Mesenchymal stem cell (in vitro differentiated cells and primary cell): Measurements from ENCODE around the gene THG1L.
"Not testable (repeated sequence)": the region's sequence is repeated elsewhere in the genome, so short reads cannot be mapped to it uniquely, and the experiment has no call there.

Experiments used
- DNase-seq: peaks from one replicate; pipeline ENCODE4 v3.0.0-alpha.2; 2013
- H2AFZ ChIP-seq: one replicate; pipeline ENCODE4 v1.6.1; 2013; ENCODE audit warnings: low read depth, mild to moderate bottlenecking, control low read depth, inconsistent platforms, low read length, moderate library complexity
- H2AK5ac ChIP-seq: 2 replicates; pipeline ENCODE4 v1.6.1; 2013; ENCODE audit warnings: low read length, moderate library complexity, mild to moderate bottlenecking, inconsistent platforms; ENCODE audit not compliant: severe bottlenecking
- H2BK120ac ChIP-seq: one replicate; pipeline ENCODE4 v1.6.1; 2013; ENCODE audit warnings: low read depth, mild to moderate bottlenecking, inconsistent platforms, low read length, moderate library complexity
- H2BK12ac ChIP-seq, 2 experiments: one replicate each; pipeline ENCODE4 v1.6.1; 2013; ENCODE audit warnings: inconsistent platforms in 2 of 2, low read length in 2 of 2, mild to moderate bottlenecking in 2 of 2, moderate library complexity in 2 of 2, control low read depth in 1 of 2
- H2BK15ac ChIP-seq: one replicate; pipeline ENCODE4 v1.6.1; 2013; ENCODE audit warnings: mild to moderate bottlenecking, low read depth, inconsistent platforms; ENCODE audit not compliant: poor library complexity, severe bottlenecking
- H2BK5ac ChIP-seq: 2 replicates; pipeline ENCODE4 v1.6.1; 2013; ENCODE audit warnings: low read depth, mild to moderate bottlenecking, low read length, control low read depth, inconsistent platforms; ENCODE audit not compliant: poor library complexity, severe bottlenecking
- H3K14ac ChIP-seq, 2 experiments: one replicate each; pipeline ENCODE4 v1.6.1; 2013; ENCODE audit warnings: inconsistent platforms in 2 of 2, low read length in 2 of 2, control low read depth in 1 of 2, mild to moderate bottlenecking in 1 of 2, moderate library complexity in 1 of 2
- H3K18ac ChIP-seq, 2 experiments: one replicate each; pipeline ENCODE4 v1.6.1; 2013; ENCODE audit warnings: inconsistent platforms in 2 of 2, low read length in 2 of 2, control low read depth in 1 of 2, low read depth in 1 of 2, mild to moderate bottlenecking in 1 of 2
- H3K23ac ChIP-seq, 2 experiments: one replicate each; pipeline ENCODE4 v1.6.1; 2013; ENCODE audit warnings: inconsistent platforms in 2 of 2, low read length in 2 of 2, mild to moderate bottlenecking in 2 of 2, moderate library complexity in 2 of 2, control low read depth in 1 of 2
- H3K27ac ChIP-seq: 2 replicates; pipeline ENCODE4 v1.5.1; 2013; ENCODE audit warnings: mild to moderate bottlenecking, moderate library complexity, low read length, control low read depth, inconsistent platforms; ENCODE audit not compliant: poor library complexity, severe bottlenecking
- H3K27me3 ChIP-seq, 2 experiments: 2 replicates each; pipeline versions ENCODE4 v1.6.1 to v1.7.0; 2013; ENCODE audit warnings: low read length in 2 of 2, mild to moderate bottlenecking in 2 of 2, moderate library complexity in 2 of 2, control low read depth in 1 of 2, inconsistent platforms in 1 of 2; ENCODE audit not compliant: control insufficient read depth in 1 of 2, insufficient read depth in 1 of 2
- H3K36me3 ChIP-seq, 2 experiments: 2 replicates each; pipeline versions ENCODE4 v1.6.1 to v1.7.0; 2013; ENCODE audit warnings: low read length in 2 of 2, control low read depth in 1 of 2, inconsistent platforms in 1 of 2, low read depth in 1 of 2, mild to moderate bottlenecking in 1 of 2; ENCODE audit not compliant: insufficient read depth in 2 of 2, control insufficient read depth in 1 of 2
- H3K4ac ChIP-seq, 2 experiments: one replicate each; pipeline ENCODE4 v1.6.1; 2013; ENCODE audit warnings: inconsistent platforms in 2 of 2, low read length in 2 of 2, mild to moderate bottlenecking in 2 of 2, moderate library complexity in 2 of 2, control low read depth in 1 of 2, low read depth in 1 of 2
- H3K4me1 ChIP-seq: 2 replicates; pipeline ENCODE4 v1.6.1; 2013; ENCODE audit warnings: low read depth, low read length, control low read depth; ENCODE audit not compliant: control insufficient read depth, insufficient read depth
- H3K4me2 ChIP-seq: 2 replicates; pipeline ENCODE4 v1.6.1; 2013; ENCODE audit warnings: low read length, mild to moderate bottlenecking, inconsistent platforms; ENCODE audit not compliant: poor library complexity, severe bottlenecking
- H3K4me3 ChIP-seq, 2 experiments: 2 replicates each; pipeline versions ENCODE4 v1.5.1 to v1.7.0; 2013; ENCODE audit warnings: low read length in 2 of 2, mild to moderate bottlenecking in 2 of 2, control low read depth in 1 of 2, low read depth in 1 of 2; ENCODE audit not compliant: insufficient read depth in 1 of 2
- H3K79me1 ChIP-seq: replicated peaks from 2 replicates; pipeline ENCODE4 v1.6.1; 2013; ENCODE audit warnings: mild to moderate bottlenecking, control low read depth, low read length, inconsistent platforms; ENCODE audit not compliant: poor library complexity, severe bottlenecking
- H3K9ac ChIP-seq: 2 replicates; pipeline ENCODE4 v1.7.0; 2013; ENCODE audit warnings: mild to moderate bottlenecking, low read length, moderate library complexity
- H3K9me3 ChIP-seq: 2 replicates; pipeline ENCODE4 v1.7.0; 2013; ENCODE audit warnings: mild to moderate bottlenecking, low read length; ENCODE audit not compliant: control insufficient read depth
- H4K8ac ChIP-seq: one replicate; pipeline ENCODE4 v1.6.1; 2013; ENCODE audit warnings: inconsistent platforms, mild to moderate bottlenecking, low read length, moderate library complexity
- H4K91ac ChIP-seq: one replicate; pipeline ENCODE4 v1.6.1; 2013; ENCODE audit warnings: mild to moderate bottlenecking, low read length, inconsistent platforms
- WGBS: methylation state at CpG from one replicate; pipeline ENCODE4 v1.1.7; 2013; ENCODE audit warnings: mixed read lengths; 5-methylcytosine and 5-hydroxymethylcytosine counted together

Gene THG1L

DNA sequence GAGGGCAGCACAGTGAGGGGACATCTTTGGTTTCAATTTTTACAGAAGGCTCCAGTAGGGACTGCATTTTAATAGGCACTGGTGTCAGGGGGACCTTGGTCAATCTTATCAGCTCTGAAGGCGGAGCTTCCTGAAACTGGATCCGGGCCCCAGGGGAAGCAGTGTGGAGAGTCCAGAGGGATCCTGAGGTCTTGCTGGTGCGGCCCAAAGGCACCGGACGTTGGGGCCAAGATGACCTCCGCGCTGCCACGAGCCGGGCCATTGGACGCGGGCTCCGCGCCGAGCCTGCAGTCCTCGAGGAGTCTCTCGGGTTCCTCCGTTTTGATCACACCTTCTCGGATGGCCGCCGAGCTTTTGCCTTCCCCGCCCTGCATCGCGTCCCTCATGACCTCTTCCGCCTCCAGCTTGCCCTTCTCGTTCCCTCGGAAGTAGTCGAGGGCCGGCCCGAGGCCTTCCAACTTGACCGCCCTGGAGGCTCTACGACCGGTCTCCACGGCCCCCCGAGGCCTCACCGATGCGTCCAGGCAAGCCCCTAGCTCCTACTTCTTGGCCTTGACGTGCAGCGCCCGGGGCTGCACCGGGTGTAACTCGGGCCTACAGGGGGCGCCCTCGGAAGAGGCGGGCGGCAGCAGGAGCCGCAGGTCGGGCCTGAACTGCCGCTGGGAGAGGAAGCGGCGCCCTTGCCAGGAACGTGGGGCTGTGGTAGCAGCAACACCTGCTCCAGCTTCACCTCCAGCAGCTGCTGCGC, 41.1 kb upstream of the THG1L start:
- H3K4me3 ChIP-seq: no peak overlapping the region
- WGBS: 94% methylated on average over 52 of the region's 52 CpGs
- H3K4ac ChIP-seq: no peak overlapping the region

DNA sequence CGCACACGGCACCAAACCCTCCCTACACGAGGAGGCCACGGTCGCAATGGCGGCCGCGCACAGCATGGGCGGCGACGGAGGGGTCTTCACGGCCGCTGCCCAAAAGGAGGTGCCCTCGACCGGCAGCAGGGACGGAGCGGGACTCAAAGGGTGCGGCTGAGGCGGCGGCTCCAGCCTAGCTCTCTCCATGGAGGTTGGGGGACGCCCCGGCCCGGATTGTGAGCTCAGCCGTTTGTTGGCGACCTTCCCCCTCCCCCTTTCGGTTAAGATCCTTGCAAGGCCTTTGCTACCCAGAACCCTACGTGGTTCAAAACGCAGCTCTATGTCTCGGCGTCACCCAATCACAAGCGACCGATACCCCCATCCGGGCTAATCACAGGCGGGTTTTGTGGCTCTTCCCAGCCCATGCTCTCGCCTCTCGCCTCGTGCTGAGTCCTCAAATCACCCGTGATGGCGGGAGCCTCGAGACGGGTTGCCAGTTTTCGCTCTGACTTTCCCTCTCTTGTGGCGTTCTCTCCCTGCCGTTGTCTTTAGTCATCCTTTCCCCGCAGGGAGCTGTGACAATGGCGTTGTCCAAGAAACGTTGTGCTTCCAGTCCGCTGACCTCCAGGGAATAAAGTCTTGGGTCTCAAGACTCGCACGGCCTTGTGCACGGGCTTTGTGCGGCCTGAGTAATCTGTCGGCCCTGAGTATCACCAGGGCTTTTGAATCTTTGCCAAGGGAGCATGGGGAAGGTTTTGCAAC, 40.4 kb upstream of the THG1L start:
- 96% methylated on average over 53 of the region's 53 CpGs for WGBS
- DNase-seq: no peak

More for the DNA sequence above, 41.1 kb upstream of the THG1L start:
- Histone ChIP-seq H3K4me1 (peaks cover 2% of the 10 kb centered on the region), H3K4me2 (no peak overlapping the region), H3K9me3 (no peaks in the 10 kb centered on the region), H4K91ac (no peak overlapping the region), H2BK12ac (no peak overlapping the region), H2BK120ac (no peak overlapping the region), H2BK15ac (no peak overlapping the region), H2AFZ (no peak overlapping the region), H3K9ac (no peak overlapping the region), H3K27ac (no peak overlapping the region), H2AK5ac (no peak overlapping the region), H3K36me3 (no peaks in the 10 kb centered on the region), H4K8ac (no peak overlapping the region), H3K23ac (no peak overlapping the region), H3K27me3 (no peaks in the 10 kb centered on the region), H3K18ac (no peak overlapping the region), H2BK5ac (no peak overlapping the region), H3K79me1 (no peaks in the 10 kb centered on the region), H3K14ac (no peak overlapping the region)
- no peak for DNase-seq

DNA sequence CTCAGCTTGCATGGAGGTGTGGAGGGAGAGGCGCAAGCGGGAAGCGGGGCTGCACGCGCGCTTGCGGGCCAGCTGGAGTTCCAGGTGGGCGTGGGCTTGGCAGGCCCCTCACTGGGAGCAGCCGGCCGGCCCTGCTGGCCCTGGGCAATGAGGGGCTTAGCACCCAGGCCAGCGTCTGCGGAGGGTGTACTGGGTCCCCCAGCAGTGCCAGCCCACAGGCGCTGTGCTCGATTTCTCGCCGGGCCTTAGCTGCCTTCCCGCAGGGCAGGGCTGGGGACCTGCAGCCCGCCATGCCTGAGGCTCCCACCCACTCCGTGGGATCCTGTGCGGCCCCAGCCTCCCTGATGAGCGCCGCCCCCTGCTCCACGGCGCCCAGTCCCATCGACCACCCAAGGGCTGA, 37.4 kb upstream of the THG1L start:
- not testable (repeated sequence) for H2BK15ac ChIP-seq, H2BK120ac ChIP-seq, H3K4me1 ChIP-seq, H2AK5ac ChIP-seq, H3K27me3 ChIP-seq, H3K14ac ChIP-seq, H3K9ac ChIP-seq, H3K4me3 ChIP-seq, H3K9me3 ChIP-seq, H3K4me2 ChIP-seq, H4K8ac ChIP-seq, H3K27ac ChIP-seq, H2AFZ ChIP-seq, H3K18ac ChIP-seq, H3K4ac ChIP-seq, DNase-seq, H2BK12ac ChIP-seq, H3K79me1 ChIP-seq, H2BK5ac ChIP-seq, H4K91ac ChIP-seq, H3K36me3 ChIP-seq, H3K23ac ChIP-seq
- whole genome bisulfite sequencing: 96% methylated on average over 25 of the region's 25 CpGs

More for the DNA sequence above, 40.4 kb upstream of the THG1L start:
- H2BK5ac ChIP-seq: no peak overlapping the region
- no peak overlapping the region for H3K4me3 ChIP-seq
- H2BK12ac ChIP-seq: no peak overlapping the region
- H3K4me2 ChIP-seq: no peak overlapping the region
- no peak overlapping the region for H3K27ac ChIP-seq
- H2BK15ac ChIP-seq: no peak overlapping the region
- H3K23ac ChIP-seq: no peak overlapping the region
- H3K9ac ChIP-seq: no peak overlapping the region
- no peaks in the 10 kb centered on the region for H3K79me1 ChIP-seq
- no peak overlapping the region for H3K4ac ChIP-seq
- H3K4me1 ChIP-seq: peaks cover 2% of the 10 kb centered on the region
- H3K14ac ChIP-seq: no peak overlapping the region
- H3K18ac ChIP-seq: no peak overlapping the region
- H4K8ac ChIP-seq: no peak overlapping the region
- H4K91ac ChIP-seq: no peak overlapping the region
- no peaks in the 10 kb centered on the region for H3K27me3 ChIP-seq
- H3K9me3 ChIP-seq: peaks cover 2% of the 10 kb centered on the region
- no peak overlapping the region for H2AFZ ChIP-seq
- no peak overlapping the region for H2BK120ac ChIP-seq
- no peak overlapping the region for H2AK5ac ChIP-seq
- H3K36me3 ChIP-seq: no peaks in the 10 kb centered on the region

DNA sequence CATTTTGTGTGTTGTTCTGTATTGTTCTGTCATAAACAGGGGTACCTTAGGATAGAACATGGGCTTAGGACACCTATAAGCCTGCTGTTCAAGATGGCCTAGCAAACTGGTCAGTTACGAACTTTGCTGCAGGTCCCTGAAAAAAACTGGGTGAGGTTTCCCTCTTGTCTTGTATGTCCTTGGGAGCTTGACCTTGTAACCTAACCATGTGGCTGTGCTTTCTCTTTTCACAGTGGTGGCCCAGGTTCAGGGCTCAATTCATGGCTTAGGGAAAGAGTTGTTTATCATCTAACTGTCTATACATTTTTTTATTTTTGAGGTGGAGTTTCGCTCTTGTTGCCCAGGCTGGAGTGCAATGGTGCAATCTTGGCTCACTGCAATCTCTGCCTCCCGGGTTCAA, 35.1 kb upstream of the THG1L start:
- not testable (repeated sequence) for H2BK12ac ChIP-seq, H3K4me2 ChIP-seq, H3K36me3 ChIP-seq, H3K4ac ChIP-seq, H3K27me3 ChIP-seq, H4K8ac ChIP-seq, H4K91ac ChIP-seq, H3K14ac ChIP-seq, H2BK5ac ChIP-seq, H3K9ac ChIP-seq, H3K18ac ChIP-seq, H3K79me1 ChIP-seq, H2AK5ac ChIP-seq, H3K27ac ChIP-seq, H3K23ac ChIP-seq, H3K4me1 ChIP-seq, H2BK15ac ChIP-seq, DNase-seq, H2BK120ac ChIP-seq, H3K4me3 ChIP-seq, H2AFZ ChIP-seq
- peaks cover 13% of the 10 kb centered on the region for H3K9me3 ChIP-seq
- WGBS: 71% methylated on average over 3 of the region's 3 CpGs
